Renal cortical epithelial cell (primary cell): ENCODE data around the gene RPSA. TPM values are rescaled to one million over a fixed set of nuclear protein-coding genes. Genes with fewer than 3 reads are reported as not detected.
"Not testable (repeated sequence)": the region's sequence is repeated elsewhere in the genome, so short reads cannot be mapped to it uniquely, and the experiment has no call there.

ENCODE experiments used
- DNase-seq: peaks from one replicate; pipeline ENCODE4 v3.0.0-alpha.2; 2011; ENCODE audit warnings: low read depth
- total RNA-seq: library from RNA; depleted of rRNA; stranded (reverse); fragments of >200 nt; gene quantifications from 2 replicates; pipeline ENCODE4 v1.2.3, GENCODE V29; 2014

RPSA gene
- total RNA-seq, 1 donor from 2014 or later = 539 TPM

GRCh38 chr3:39419742-39420315 lies 13.3 kb downstream of the RPSA start:
- DNase-seq = no peak

GRCh38 chr3:39420543-39420942 lies 14.0 kb downstream of the RPSA start:
- no peak for DNase-seq

DNA sequence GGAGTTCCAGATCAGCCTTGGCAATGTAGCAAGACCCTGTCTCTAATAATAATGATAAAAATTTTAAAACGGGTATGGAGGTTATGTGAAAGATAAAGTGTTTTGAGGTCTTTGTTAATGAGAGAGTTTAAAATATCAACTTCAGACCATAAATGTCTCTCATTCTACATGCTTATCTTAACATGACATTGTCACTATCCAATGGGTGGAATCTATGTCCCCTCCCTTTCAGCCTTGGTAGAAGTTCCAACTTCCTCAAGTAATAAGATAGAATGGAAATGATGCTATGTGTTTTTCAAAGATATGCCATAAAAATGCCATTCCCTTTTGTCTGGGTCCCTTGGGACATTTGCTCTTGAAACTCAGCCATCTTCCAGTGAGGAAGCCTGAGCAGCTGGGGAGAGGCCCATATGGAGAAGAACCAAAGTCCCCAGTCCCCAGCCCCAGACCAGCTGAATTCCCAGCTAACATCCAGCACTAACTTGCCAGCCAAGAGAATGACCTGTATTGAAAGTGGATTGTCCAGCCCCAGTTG lies 17.0 kb downstream of the RPSA start:
- DNase-seq = no peak

DNA sequence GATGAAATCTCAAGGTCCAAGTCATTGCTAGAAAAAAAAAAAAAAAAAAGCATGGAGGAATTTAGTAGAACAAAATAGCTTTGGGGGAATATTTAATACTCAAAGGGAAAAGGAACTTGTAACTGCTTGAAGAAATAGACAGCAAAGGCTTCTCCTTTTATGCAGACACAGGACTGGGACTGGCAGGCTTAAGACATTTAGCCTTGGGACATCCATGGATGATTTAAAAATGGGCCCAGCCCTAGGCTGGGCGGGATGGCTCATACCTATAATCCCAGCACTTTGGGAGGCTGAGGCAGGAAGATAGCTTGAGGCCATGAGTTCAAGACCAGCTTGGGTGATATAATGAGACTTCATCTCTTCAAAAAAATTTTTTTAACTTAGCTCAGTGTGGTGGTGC lies 19.8 kb downstream of the RPSA start:
- no peak for DNase-seq

- DNase-seq = no peak
Measured at GRCh38 chr3:39427506-39427905, 21.0 kb downstream of the RPSA start.

DNA sequence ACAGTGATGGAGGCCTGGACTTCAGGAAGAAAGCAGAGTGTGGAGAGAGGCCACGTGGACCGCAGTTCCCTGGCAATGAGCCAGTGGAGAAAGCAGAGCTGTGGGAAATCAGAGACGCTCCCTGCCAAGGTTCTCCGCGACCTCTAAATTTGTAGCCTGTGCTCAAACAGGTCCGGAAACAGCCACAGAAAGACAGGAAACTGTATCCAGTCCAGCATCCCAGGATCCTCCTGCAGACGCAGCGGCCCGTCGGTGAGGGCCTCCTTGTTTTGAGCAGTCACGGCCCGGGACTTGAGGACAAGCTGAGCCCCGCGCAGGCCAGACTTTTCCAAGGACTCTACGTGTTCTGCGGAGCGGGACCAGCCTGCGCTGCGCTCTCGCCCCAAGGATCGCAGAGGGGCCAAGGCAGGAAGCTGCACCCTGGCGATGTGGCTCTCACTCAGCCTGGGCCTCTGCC lies 22.3 kb downstream of the RPSA start:
- no peak for DNase-seq

DNA sequence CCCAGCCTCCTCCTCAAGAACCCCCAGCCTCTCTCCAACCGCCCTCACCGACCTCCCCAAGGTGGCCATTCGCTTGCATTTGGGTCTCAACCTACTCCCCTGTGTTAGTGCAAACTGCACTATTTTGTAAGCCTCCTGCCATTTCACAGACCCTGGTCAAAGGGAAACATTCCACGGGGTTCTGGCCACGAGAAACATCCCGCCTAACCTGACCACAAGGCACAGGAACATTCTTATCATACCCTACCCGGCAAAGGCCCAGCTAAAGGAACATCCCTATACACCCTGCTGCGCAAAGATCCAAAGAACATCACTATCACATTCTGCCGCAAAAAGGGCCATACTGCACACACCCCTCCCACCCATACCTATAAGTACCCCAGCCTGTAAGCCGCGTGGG lies 22.9 kb downstream of the RPSA start:
- DNase-seq = no peak

DNA sequence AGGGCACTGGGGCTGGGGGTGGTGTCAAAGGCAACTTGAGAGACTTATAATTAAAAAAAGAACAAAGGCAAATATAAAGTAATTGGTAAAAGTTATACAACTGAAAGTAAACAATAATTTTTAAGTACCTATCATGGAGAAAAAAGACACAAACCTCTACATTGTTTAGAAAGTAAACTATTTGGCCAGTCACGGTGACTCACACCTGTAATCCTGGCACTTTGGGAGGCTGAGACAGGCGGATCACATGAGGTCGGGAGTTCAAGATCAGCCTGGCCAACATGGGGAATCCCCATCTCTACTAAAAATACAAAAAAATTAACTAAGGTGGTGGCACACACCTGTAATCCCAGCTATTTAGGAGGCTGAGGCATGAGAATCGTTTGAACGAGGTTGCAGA lies 25.8 kb downstream of the RPSA start:
- no peak for DNase-seq

DNA sequence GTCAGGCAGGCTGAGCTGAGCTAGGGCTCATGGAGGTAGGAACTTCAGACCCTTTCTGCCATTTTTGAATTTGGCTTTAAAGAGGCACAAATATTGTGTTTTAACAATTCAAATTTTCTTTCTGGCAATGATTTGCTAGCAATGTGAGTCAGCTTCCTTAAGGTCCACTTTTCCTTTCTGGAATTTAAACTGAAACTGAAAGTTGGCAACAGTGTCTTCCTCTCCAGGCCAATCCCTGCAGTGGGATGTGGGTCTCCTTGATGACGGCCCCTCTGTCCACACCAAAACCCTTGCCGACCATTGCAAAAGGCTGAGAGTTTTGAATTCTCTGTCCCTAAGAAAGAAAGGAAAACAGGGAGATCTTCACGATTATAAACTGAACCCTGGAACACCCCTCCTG lies 27.1 kb downstream of the RPSA start:
- DNase-seq = peak; percentile 85

- no peak for DNase-seq
Measured at GRCh38 chr3:39434574-39434973, 28.1 kb downstream of the RPSA start.

DNA sequence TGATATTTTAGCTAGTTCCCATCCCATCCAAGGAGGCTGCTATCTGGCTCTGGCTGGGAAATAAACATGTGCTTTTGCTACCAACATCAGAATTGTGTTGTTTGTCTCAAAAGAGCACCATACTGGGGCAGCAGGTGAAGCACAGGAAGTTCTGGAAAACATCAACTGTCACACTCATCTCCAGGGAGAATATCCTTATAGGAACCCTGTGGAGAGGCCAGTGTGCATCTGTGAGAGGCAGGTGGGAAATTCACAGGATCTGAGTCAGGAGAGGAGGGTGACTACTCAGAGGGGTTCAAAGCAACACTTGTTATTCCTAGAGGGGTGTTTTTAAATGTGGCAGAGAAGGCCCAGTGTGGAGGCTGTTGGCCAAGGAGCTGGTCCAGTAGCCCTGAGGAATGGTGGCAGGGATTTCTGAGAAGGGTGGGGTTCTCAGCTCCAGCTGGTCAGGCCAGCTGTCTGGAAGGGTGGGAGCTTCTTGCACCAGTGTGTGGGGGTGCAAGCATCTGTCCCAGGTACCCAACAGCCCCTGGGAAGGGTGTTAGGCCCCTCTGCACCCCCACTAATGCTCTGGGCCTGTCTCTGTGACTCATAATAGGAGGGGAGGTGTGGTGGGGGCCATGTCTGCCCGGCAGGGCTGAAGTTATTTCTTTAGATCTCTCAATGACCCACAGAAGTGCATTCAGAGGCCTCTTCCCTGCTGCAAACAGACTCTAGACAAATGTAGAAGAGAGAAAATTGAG lies 28.7 kb downstream of the RPSA start:
- peak; percentile 33 for DNase-seq

GRCh38 chr3:39438880-39439279 lies 32.4 kb downstream of the RPSA start:
- no peak for DNase-seq

DNA sequence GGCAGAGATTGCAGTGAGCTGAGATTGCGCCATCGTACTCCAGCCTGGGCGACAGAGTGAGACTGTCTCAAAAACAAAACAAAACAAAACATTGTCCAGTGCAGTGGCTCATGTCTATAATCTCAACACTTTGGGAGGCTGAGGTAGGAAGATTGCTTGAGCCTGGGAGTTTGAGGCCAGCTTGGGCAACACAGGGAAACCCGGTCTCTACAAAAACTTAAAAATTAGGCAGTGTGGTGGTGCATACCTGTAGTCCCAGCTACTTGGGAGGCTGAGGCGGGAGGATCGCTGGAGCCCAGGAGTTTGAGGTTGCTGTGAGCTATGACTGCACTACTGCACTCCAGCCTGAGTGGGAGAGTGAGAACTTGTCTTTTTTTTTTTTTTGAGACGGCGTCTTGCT lies 33.8 kb downstream of the RPSA start:
- DNase-seq = no peak

DNA sequence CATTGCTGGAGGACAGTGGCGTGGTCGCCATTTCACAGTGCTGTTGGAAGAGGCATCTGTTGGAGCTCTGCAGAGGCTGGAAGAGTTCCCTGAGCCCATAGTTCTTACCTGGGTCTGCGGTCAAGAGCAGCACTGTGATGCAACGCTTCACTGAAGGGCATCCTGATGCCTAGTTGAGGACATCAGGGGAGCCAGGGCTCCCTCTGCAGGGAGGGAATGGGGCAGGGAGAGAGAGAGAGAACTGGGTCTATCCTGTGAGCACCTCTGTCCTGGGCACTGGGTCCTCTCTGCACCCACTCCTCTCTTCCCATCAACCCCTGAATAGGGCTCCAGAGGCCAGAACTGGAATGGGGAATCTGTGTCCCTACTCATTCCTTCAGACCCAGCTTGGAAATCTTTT lies 37.0 kb downstream of the RPSA start:
- no peak for DNase-seq

GRCh38 chr3:39445927-39446326 lies 39.4 kb downstream of the RPSA start:
- no peak for DNase-seq

- DNase-seq = no peak
Measured at GRCh38 chr3:39446444-39446843, 39.9 kb downstream of the RPSA start.

- DNase-seq = peak; percentile 80
Measured at GRCh38 chr3:39447637-39448483, 41.3 kb downstream of the RPSA start.

DNA sequence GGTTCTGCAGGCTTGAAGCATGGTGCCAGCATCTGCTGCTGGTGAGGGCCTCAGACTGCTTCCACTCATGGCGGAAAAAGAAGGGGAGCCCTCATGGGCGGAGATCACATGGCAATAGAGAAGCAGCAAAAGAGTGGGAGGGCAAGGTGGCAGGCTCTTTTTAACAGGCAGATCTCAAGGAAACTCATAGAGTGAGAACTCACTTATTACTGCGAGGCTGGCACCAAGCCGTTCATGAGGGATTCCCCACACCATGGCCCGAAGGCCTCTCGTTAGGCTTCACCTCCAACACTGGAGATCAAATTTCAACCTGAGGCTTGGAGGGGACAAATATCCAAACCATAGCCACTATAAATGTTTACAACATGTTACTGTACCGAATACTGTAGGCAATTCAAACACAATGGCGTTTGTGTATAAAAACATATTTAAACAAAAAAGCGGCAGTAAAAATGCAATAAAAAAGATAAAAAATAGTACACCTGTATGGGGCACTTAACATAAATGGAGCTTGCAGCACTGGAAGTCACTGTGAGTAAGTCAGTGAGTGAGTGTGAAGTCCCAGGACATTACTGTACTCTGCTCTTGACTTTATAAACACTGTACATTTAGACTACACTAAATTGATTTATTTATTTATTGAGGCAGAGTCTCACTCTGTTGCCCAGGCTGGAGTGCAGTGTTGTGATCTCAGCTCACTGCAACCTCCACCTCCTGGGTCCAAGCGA lies 42.1 kb downstream of the RPSA start:
- no peak for DNase-seq

DNA sequence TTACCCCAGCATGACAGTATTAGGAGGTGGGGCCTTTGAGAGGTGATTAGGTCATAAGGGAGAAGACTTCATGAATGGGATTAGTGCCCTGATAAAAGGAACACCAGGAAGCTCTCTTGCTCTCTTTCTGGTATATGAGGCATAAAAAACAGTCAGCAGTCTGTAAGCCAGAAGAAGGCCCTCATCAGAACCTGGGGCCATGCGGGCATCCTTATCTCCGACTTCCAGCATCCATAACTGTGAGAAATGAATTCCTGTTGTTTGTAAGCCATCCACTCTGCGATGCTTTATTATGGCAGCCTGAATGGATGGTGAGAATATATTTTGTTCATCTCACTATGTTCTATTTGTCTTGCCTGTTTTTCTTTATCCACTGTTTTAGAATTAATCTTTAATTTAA lies 43.3 kb downstream of the RPSA start:
- no peak for DNase-seq

DNA sequence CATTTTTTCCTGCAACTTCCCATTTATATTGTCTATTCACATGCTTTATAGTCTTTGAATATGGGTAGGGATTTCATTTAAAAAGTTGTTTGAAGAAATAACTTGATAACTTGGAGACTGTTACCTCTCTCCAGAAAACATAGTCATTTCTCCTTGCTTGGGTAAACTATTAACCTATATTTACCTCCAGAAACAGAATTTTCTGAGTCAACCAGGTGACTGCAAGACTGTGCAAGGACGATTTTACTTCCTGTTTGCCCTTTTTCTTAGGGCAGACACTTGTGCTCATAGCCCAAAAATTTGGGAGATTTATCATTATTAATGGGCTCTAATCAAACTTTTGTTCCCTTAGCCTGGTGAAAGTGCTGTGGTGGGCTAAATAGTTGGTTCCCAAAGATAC lies 46.6 kb downstream of the RPSA start:
- DNase-seq = peak; percentile 50

GRCh38 chr3:39453872-39454271 lies 47.4 kb downstream of the RPSA start:
- not testable (repeated sequence) for DNase-seq
